ENCODE data around the gene PYGB.

Gene PYGB
- 45.8 to 83.3 (median 58.9) reads per million in 4 donors for total RNA-seq

DNA sequence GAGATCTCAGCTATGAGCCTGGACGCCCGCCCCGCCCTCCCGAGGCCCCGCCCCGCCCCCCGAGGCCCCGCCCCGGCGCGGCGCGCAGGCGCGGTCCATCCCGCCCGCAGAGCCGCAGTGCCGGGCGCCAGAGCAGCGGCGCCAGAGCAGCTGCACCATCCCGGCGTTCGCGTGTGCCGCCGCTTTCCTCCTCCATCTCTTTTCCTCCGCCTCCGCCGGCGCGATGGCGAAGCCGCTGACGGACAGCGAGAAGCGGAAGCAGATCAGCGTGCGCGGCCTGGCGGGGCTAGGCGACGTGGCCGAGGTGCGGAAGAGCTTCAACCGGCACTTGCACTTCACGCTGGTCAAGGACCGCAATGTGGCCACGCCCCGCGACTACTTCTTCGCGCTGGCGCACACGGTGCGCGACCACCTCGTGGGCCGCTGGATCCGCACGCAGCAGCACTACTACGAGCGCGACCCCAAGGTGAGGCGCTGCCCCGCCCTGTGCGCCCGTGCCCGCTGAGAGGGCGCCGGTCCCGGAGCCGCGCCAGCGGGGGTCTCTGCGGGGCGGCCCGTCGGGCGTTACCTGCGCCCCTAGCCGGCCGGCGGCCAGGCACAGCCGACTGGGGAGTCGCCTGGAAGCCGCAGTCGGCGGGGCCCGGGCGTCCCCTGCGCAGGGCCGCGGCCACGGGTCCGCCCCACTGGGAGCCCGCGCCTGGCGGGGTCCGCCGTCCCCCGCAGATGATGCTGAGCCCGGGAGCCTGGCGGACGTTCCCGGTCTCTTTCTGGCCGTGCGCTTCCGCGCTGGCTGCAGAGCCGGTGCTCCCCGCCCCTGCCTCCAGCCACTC lies at the start of gene PYGB:
TSS of gene PYGB (plus strand) at position 130 of the 830 bp plus-strand sequence. CDS start at position 224, 94 bp downstream.
- DNase-seq = peak; percentile 53 to 80 (median 68)

DNA sequence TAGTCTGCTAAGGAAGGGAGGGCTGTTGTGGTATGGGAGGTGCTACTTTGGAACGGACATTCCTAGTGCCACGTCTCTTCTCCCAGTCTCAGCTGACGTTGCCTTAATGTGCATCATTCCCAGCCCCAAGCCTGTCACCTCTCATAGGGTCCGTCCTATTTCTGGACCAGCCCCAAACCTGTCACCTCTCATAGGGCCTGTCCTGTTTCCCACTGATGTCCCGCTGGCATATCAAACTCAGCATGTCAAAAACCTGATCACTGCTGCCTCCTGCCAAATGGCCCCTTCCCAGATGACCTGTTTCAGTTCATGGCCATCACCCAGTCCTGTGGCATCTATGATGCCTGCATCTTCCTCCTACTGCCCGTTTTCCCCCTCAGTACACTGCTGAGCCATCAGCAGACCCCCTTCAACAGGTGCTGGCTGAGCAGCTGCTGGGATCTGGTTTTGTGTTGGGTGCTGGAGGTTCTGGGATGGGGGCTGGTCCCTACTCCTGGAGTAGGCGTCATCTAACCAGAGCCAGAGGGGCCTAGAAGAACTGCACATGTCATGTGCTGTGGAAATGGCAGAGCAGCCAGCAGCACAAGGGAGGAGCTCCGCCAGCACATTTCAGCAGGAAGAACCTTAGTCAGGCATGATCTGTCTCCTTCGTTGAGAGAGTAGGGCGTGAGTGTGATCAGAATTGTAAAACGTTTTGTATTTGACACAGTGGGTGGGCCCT lies 49.1 kb upstream of the PYGB start:
- no peak for DNase-seq

DNA sequence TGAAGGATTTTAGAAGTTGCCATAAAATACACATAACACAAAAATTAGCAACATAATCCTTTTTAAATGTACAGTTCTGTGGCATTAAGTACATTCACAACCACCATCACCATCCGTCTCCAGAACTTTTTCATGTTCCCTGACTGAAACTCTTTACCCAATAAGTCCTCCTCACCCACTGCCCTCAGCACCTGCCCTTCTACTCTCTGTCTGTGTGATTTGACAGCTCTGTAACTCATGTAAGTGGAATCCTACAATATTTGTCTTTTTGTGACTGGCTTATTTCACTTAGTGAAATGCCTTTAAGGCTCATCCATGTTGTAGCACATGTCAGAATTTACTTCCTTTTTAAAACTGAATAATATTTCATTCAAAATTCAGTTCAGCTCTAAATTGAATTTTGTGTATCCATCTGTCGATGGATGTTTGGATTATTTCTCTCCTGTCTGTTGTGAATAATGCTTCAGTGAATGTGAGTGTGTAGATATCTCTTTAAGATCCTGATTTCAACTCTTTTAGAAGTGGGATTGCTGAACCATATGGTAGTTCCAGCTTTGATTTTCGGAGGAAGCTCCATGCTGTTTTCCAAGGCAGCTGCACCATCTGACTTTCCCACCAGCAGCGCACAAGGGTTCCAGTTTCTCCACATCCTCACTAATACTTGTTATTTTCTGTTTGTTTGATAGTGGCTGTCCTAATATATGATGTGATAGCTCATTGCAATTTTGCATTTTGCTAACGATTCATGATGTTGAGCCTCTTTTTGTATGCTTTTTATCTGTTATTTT lies 48.2 kb upstream of the PYGB start:
- no peak for DNase-seq

DNA sequence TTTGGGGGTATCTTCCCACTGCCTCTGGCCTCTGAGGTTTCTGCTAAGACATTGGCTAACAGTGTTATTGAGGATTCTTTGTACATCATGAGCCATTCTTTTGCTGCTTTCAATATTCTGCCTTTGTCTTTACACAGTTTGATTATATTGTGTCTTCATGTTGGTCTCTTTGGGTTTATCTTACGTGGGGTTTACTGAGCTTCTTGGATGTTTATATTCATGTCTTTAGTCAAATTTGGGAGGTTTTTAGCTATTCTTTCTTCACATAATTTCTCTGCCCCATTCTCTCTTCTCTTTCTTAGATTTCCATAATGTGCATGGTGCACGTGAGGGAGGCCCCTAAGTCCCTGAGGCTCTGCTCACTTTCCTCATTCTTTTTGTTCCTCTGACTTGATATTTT lies 44.8 kb upstream of the PYGB start:
- DNase-seq = no peak

DNA sequence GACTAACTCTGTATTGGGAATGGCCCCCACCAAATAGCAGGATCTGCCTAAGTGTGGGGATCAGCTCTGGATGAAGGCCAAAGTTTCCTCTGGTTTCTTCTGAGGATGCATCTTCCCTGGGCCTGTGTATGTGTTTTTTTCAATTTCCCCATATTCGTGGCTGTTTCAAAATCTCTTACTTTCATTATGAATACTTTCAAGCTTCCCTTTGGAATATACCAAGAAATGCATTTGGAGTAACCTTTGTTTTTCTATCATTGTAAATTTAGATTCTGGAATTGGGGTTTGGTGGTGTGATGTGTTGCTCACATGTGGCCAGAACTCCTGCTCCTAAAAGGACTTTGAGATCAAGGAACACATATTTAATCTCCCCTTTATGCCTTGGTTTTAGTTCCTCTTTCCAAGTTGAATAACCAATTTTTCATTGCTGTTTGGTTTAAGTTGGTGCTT lies 44.0 kb upstream of the PYGB start:
- no peak for DNase-seq

DNA sequence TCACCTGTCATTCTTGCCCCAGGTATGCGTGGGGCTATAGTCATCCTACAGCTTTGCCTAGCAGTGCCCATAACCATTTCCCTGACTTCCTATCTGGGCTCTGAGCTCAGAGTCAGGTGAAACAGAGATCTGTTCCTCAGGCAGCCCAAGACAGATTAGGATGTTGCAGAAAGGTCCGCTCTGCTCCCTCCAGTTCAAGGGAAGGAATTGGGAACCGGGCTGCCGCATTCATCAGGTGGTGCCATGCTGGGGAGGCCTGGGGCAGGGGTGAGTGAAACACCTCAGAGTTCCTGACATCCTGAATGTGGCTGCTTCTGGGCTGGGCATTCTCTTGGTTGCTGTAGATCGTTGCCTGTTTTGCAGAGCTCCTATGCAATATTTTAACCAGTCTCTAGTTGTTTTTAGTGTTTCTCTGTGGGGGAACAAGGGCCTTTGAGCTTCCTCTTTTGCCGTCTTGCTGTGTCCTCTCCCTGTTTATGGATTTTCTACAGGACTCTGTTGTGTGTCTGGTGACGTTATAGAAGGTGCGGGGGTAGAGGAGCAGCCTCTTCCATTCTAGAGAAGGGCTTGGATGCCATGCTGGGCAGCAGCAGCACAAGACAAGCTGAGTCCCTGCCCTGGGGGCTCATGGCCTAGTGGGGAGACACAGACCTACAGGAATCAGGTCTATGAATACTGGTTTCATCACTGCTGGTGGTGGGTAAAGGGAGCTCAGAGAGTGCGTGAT lies 43.2 kb upstream of the PYGB start:
- no peak for DNase-seq

DNA sequence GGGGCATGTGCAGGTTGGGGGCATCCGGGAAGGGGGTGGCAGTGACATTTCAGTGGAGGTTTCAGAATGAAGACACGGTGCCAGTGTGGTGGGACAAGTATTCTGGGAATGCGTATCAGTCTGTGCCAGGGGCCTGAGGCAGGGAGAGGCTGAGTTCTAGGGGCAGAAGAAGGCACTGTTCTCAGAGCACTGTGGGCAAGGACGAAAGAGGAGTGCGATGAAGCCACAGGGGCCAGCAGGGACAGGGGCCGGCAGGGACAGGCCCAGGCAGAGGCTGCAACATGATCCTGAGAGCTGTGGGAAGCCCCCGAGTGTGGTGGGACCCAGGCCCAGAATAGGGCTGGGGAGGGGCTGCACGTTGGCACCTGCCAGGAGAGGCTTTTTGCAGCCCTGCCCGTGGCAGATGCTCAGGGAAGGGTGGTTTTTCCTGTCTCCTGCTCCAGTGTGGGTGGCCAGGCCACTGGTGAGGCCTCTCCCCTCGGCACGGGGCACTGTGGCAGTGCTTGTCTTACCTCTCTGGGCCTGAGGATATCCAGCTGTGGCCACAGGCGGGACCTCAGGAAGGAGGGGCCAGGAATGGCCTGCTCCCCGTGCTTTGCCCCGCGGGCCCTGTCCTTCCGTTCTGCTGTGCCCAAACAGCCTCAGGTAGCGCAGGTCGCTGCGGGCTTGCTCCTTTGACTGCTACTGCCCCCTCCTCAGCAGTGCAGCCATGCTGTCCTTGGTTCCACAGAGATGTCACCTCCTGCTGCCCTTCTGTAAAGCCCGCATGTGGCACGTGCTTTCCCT lies 42.4 kb upstream of the PYGB start:
- DNase-seq = no peak

DNA sequence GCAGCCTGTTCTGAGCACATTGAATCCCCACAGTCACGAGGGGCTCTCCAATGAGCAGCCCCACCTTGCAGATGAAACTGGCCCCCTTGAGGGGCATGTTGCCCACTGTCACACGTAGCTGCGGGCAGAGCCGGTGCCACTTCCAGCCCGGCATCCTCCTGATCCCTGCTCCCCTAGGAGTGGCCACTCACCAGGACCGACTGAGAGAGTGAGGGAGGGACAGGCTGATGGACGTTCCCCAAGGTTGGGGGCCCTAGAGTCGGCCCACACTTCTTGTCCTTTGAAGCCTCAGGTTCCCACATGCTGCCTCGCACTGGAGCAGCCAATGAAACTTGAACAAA lies 41.9 kb upstream of the PYGB start:
- no peak for DNase-seq

DNA sequence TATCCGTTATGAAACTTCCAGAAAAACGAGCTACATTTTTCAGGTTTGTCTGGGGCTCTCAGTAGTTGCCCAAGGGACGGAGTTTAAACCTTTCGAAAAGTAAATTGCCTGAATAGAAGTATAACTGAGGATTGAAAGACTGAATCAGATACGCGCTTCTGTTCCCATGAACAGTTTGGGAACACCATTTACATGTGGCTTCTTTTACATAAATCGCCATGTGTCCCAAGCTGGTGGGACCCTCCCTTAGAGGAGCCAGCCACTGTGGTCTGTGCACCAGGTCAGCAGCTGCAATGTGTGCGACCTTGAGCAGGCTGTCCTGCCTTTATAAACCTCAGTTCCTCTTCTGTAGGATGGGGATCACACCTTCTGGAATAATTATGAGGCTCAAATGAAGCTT lies 41.3 kb upstream of the PYGB start:
- DNase-seq = no peak

DNA sequence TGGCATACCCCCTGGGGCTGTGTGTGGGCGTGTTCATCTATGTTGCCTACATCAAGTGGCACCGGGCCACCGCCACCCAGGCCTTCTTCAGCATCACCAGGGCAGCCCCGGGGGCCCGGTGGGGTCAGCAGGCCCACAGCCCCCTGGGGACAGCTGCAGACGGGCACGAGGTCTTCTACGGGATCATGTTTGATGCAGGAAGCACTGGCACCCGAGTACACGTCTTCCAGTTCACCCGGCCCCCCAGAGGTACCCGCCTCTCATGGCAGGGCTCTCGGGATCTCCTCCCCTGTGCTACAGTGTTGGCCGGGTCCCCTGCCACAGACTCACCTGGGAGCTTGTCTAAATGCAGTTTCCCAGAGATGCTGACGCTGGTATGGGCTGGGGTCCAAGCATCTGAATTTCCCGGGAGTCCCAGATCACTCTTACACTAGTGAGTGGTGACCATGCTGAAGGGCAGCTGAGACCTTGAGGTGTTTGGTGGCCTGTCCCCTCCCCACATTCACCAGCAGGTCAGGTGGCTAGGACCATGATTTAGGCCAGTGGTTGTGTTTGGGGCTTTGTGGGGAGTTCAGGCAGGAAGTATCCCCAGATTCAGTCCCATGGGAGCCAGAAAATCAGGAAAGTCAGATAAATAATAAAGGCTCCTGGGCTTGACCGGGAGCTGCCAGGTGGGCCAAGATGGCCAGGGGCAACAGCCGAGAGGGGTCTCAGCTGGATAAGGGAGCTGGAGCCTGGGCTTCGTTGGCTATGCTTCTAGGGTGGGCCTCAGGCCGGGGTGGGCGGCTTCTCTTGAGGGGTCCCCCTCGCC lies 40.5 kb upstream of the PYGB start:
- no peak for DNase-seq

DNA sequence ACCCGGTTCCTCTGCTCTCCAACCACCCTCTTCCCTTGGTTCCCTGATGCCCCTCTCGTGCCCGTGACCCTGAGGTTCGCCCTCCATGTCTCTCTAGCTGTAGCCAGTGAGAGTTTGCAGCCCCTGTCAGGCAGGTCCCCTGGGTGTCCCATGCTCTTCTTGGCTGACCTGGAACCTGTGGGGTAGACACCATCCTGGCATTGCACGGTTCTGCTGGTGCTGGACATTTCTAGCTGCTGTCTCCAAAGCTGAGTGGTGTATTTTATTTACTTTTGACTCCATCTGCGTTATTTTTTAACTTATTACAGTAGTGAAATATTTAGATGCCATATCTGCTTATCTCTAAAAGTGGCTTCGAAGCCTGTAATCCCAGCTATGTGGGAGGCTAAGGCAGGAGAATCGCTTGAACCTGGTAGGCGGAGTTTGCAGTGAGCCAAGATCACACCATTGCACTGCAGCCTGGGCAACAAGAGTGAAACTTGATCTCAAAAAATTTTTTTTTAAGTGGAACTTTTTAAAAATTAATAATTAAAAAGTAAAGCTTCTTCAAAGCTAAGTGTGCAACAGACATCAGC lies 39.8 kb upstream of the PYGB start:
- DNase-seq = no peak

DNA sequence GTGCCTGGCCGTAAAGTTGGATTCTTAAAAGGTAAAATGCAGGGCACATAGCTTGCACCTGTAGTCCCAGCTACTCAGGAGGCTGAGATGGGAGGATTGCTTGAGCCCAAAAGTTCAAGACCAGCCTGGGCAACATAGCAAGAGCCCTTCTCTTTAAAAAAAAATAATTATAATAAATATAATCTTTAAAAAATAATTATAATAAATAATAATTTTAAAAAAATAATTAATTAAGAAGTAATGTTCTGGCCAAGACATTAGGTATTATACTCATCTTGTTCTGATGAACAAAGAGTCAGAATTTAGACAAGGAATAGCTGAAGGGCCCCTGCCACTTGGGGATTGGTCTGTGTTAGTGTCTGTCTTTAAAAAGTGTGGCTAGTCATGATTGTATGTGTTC lies 38.5 kb upstream of the PYGB start:
- DNase-seq = no peak

DNA sequence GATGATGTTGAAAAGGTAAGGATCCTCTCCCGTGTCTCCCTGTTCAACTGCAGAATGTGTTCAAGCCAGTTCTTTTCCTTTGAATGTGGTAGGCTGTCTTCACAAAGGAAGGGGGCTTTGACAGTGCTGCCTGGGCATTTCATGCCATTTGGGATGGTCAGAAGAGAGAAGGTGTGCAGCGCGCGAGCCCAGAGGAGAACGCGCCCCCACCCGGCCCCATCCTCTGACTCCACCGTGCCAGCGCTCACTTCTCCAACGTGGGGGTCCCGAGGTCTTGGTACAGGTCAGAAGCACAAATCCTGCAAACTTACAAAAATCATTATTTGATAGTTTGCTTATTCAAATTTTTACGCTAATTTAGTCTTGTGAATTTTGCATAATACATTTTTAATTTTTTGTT lies 38.0 kb upstream of the PYGB start:
- no peak for DNase-seq

DNA sequence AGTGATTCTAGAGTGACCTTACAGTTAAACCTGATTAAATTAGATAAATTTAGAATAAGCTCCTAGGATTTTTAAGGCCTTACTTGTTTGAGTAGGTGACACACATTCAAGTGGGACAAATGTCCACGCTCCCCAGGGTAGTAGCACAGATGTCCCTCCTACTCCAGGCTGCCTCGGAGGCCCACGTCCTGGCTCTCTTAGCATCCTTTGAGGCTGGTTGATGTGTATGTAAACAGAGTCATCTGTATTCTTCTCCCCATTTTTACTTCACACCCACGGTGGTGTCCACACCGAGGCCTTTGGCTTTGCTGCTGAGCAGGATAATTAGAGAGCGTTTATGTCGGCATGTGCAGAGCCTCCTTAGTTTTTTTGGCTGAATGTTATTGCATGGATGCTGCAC lies 36.6 kb upstream of the PYGB start:
- DNase-seq = no peak

DNA sequence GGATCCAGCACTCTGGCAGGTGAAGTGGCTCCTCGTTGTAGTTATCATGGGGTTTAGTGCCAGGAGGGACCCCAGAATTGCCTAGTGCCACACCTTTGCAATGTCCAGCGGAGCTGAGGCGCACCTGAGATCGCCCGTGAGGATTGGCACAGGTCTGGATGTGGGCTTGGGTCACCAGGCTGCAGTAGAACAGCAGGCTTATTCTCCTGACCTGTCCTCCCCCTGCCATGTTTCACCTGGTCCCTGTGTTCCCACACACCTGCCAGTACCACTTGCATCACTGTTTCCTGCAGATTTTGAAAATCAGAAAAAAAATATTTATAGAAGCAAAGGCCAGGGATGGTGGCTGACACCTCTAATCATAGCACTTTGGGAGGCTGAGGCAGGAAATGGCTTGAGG lies 35.6 kb upstream of the PYGB start:
- DNase-seq = no peak

DNA sequence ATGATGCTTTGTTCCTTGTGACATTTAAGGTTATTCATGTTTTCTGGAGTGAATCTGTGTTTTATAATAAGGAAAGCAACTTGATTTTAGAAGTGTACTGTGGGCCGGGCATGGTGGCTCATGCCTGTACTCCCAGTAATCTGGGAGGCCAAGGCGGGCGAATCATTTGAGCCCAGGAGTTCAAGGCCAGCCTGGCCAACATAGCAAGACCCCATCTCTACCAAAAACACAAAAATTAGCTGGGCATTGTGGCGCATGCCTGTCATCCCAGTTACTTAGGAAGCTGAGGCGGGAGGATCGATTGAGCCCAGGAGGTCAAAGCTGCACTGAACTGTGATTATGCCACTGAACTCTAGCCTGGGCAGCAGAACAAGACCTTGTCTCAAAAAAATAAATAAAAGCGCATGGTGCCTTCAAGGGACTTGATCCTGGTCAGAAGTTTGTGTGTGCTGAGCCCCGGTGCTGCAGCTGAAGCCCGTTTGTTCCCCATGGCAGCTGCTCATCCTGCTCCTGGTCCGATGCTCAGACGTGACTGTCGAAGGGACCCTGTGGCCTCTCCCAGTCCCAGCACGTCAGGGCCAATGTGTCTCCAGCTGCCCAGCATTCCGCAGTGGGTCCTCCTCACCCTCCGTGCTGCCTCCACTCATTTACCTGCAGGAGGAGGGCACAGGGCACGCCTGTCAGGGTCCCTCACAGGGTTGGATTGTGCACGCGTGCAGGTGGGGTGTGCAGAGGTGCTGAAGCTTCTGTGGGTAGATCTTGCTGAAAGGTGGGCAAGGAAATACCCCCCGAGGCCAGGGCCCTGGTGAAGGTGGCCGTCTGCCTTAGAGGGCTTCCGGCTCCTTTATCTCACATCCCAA lies 34.1 kb upstream of the PYGB start:
- no peak for DNase-seq

DNA sequence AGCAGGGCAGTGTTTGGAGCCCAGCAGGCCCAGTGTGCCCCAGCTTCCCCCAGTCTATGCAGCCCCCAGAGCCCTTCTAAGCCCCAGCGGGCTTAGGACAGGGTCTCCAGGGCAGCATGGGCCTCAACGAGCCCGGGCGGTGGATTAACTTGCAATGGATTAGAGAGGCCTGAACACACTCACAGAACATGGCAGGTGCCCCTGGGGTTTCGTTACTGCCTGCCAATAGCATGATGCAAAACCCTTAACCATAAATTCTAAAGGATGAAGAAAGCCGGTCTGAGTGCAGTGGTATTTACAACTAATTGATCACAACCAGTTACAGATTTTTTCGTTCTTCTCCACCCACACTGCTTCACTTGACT lies 33.5 kb upstream of the PYGB start:
- no peak for DNase-seq

DNA sequence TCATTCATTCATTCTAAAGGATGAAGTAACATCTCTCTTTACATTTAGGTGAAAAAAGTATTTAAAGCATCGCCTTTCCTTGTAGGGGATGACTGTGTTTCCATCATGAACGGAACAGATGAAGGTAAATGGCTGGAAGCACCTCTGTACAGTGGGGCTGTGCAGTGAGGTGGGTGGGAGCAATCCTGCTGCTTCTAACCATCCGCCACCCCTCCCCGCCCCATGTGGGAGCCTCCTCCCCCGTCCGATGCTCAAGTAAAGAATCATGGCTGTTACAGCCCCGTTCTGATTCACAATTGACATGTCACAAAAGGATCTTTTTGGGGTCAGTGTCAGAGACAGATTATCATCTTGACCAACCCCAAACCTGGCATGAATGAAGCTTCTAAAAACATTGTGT lies 33.1 kb upstream of the PYGB start:
- DNase-seq = no peak

DNA sequence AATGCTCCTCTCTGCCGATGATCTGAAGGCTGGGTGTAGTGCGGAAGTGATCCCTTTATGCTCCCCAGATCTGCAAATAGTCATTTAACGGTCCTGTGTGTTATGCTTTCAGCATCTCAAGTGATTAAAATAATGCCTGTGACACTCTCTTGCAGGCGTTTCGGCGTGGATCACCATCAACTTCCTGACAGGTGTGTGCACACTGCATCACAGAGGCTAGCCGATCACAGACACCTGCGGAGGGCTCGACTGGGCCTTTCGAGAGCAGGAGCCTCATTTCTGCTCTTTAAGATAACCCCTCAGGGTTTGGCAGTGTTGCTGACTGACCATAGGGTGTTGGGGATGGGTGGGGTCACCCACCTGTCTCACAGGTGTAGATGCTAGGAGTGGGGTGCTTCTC lies 32.4 kb upstream of the PYGB start:
- no peak for DNase-seq
